HG02885 (cell line): ENCODE results near the gene ATP6V0A4.
"Not testable (repeated sequence)": the region's sequence is repeated elsewhere in the genome, so short reads cannot be mapped to it uniquely, and the experiment has no call there.

Experiments
- ATAC-seq: cut with Tn5 transposase; IDR thresholded peaks from one replicate; pipeline ENCODE4 v1.9.1; 2021; ENCODE audit warnings: mild to moderate bottlenecking; ENCODE audit not compliant: unreplicated experiment, poor library complexity

ATP6V0A4 gene

DNA sequence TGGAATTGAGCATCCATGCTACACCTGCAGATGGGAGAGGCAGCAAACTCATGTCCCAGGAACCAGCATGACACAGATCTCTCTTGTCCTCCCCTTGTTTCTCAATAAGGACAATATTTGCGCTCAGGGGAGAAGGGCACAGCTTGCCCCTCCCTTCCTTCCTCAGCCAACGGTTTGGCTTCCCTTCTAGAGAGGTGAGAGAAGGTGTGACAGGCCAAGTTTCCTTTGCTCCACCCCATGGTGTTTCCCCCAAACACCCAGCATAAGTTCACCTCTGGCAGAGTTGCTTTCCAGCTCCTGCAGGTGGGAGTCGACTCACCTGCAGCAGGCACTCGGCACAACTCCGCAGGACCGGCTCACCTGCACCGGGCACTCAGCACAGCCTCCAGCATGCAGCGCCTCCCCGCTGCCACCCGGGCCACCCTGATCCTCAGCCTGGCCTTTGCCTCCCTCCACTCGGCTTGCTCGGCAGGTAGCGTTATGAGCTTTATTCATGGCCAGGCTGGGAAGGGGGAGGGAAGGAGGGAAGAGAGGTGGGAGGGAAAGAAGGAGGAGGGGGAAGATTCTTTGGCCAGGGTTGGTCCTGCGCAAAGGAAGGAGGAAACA is at the start of gene ATP6V0A4, which contains the start of gene TMEM213:
Gene ATP6V0A4, minus strand, starts transcription at position 482 of the 606 bp plus-strand sequence. CDS start 26,949 bp downstream, outside the sequence.
Gene TMEM213, plus strand, starts transcription at position 280 of the 606 bp plus-strand sequence. Its CDS starts 111 bp downstream, at position 391.
- ATAC-seq: no peak

DNA sequence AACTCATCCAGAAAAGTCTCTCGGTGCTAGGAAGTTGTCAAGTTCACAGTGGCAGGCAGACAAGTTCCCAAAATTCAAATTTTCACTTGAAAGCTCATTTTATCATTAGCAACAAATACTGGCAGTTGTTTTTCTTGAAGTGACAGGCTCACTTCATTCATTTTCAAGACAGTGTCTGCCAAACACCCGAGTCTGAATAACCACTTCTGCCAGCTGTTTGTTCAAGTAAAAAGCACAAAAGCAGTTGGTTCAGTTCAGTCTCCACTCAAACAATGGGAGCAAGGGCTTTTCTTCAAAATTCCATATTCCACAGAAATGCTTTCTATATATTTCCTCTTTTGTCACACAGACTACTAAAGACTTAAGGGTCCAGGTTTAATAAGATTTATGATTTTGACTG is 47.7 kb upstream of the ATP6V0A4 start:
- no peak for ATAC-seq

DNA sequence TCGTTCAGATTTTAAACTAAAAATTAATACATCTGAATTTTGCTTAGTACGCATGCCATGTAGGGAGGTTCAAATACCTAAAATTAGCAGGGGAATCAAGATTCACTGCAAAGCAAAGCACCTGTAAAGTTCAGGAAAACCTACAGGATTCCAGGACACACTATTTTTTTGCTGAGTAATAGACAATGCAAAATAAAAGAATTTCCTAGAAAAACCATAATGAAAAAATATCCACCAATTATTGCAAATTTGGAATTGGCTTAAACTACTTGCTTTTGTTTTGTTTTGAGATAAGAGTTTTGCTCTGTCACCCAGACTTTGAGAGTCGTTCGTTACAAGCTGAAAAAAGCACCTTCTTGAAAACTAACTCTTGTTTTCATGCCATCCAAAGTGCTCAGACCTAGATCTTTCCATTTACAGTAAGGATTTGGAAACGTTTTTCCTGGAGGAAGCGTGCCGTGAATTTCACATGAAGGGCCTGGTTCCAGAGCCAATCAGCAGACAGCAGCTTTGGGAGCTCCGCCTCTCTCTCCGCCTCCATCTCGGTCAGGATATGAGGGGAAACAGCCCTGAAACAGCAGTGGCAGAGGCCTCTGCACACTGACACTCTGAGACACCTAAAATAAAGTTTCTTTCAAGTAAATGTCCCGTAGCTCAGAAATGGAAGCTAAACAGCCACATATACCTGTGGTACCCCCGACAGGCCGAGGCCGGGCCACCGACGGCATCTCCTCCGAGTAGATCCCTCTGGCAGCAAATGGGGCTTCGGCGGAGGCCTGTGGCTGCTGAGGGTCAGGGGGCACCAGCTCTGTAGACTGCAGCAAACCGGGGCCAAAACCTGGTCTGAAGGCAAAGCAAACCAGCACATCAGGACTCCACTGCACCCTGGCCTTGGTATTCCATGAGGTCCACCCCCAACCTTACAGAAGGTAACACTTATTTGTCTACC is 45.9 kb upstream of the ATP6V0A4 start:
- no peak for ATAC-seq

DNA sequence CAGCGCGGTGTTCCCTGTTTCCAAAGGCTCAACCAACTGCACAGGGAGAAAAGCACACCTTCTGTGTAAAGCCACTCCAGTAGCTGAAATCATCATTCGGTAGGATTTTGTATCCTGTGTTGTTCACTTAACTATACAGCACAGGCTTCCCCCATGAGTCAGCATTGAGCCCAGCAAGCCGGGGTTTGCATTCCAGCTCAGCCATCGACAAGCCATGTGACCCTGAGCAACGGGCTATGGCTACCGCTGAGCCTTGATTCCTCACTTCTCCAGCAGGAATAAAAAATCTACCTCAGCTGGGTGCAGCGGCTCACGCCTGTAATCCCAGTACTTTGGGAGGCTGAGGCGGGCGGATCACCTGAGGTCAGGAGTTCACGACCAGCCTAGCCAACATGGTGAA is 44.1 kb upstream of the ATP6V0A4 start:
- ATAC-seq: no peak

DNA sequence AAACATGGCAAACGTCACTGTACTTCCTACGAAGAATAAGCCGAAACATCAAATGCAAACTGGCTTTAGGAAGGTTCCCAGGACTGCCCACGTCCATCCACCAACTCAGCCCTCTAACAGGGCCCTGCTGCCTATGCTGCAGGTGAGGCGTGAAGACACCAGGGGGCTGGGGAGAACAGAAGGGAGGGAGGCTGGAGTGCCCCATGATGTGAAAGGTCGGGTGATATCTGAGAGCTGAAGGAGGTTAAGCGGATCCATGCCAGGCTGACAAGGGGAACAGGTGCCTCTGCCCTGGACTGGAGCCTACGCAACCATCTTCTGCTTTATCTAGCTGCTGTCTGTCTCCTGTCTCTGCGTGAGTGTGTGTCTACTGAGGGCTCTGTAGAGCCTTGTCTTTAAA is 40.2 kb upstream of the ATP6V0A4 start:
- ATAC-seq: no peak

DNA sequence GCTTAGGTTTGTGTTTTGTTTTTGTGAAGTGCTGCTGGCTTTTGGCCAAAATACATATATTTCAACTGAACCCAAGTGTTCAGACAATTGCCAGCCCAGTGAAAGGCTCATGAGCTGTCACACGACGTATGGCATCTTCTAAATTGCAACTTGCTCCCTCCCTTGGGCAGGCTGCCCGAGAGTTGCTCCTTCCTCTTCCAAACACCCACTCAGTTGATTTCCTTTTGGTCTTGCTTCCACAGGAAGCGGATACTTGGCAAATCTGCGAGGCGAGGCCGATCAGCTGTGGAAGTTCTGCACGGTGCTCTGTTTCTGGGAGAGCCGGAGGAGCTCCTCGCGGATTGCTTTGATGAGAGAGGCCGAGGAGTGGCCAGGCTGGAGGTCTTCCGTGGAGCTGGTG is 39.6 kb upstream of the ATP6V0A4 start:
- ATAC-seq: no peak

DNA sequence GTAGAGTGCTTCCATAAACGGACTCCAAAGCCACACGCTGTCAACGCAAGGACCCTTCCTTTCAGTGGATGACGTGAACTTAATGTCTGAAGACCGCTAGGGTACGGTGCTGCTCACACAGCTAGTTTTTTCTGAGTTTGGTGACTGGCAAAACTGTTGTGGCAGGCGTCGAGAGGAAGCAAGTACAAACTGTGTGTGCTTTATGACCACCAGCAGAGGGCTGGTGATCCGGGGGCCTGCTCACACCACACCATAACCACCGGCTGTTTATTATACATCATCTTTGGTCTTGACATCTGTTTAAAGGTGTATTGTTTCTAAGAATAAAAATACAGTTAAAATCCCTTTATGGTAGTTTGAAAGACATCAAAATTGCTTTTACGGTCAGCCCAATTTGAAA is 37.1 kb upstream of the ATP6V0A4 start:
- peak; percentile 46 for ATAC-seq

DNA sequence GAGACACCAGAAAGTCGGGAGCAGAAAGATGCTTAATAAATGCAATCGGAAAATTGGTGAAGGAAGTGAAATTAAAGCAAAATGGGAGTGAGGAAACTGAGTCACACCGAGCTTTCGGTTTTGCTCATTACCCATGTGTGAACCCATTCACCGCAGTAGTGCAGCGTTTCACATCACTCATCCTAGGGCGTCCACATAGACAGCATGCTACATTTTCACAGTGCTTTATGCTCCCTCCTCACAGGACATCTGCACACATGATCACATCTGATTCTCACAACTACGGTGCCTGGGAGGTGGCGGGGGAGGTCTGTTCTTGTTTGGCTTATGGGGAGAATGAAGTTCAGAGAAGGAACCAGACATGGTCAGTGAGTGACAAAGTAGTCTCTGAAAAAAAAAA is 36.6 kb upstream of the ATP6V0A4 start:
- peak; percentile 86 for ATAC-seq

DNA sequence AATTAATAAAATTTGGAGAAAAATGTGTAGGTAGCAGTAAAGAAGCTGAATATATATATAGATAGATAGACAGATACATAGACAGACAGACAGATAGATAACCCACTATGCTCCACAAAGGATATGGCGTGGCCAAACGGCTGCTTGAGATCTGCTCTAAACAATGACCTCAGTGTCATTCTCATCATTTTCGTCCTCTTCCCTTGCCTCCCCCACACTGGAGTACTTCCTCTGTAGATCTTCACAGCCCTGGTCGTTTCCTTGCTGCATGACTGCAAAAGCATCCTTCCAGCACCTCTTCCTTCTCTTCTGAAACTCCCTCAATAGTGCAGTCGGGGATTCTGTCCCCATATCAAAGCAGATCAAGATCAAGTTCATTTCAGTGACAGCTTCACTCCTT is 35.6 kb upstream of the ATP6V0A4 start:
- ATAC-seq: no peak

DNA sequence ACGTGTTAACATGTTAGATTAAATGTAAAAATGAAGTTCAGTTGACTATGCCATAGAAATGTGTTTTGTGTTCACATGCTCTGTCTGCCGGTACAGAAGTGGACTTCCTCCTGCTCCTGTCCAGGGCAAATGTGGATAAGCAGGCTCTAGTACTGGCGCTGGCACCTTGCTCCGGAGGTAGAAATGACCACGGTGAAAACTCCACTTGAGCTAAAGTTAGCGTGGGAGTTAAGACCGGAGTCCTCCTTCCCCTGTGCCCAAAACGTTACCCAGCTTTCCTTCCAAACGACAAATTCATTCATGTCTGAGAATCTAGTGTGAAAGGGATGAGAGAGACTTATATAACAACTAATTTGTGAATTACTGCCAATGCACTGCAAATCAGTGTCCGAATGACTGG is 35.0 kb upstream of the ATP6V0A4 start:
- ATAC-seq: no peak

DNA sequence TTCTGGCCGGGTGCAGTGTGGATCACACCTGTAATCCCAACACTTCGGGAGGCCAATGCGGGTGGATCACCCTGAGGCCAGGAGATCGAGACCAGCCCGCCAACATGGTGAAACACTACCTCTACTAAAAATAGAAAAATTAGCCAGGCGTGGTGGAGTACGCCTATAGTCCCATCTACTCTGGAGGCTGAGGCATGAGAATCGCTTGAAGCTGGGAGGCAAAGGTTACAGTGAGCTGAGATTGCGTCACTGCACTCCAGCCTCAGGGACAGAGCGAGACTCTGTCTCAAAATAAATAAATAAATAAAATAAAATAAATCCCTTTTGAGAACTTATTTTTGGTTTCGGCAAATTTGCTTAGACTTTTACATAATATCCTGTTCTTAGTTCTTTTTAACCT is 31.3 kb upstream of the ATP6V0A4 start:
- no peak for ATAC-seq

DNA sequence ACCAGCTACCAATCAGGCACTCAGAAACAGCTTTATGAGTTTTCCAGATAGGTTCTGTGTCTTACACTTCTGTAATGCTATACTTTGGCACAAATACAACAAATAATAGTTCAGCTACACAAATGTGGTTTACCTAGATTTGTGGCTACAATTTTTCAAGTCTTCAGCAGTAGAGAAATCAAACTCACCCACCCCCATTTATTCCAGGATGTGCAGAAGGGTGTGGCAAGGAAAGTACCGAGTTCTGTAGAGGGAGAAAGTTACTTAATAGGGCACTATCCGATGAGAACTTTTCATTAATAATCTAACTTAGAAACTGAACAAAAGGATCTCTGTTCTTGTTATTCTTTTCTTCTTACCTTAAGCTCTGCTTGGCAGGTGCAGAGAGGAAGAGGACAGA is 30.3 kb upstream of the ATP6V0A4 start:
- no peak for ATAC-seq

DNA sequence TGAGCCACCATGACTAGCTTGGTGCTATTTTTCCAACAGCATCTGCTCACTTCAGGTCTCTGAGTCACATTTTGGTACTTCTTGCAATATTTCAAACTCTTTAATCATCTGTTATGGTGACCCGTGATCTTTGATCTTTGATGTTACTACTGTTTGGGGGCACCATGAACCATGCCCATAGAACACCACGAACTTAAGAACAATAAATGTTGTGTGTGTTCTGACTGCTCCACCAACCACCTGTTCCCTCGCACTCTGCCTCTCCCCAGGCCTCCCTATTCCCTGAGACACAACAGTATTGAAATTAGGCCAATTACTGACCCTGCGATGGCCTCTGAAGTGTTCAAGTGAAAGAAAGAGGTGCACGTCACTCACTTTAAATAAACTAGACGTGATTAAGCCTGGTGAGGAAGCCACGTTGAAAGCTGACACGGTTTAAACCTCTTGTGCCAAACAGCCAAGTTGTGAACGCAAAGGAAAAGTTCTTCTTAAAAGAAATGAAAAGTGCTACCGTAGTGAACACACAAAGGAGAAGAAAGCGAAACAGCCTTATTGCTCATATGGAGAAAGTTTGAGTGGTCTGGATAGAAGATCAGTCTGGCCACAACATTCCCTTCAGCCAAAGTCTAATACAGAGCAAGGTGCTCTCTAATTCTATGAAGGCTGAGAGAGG is 27.2 kb upstream of the ATP6V0A4 start:
- no peak for ATAC-seq

DNA sequence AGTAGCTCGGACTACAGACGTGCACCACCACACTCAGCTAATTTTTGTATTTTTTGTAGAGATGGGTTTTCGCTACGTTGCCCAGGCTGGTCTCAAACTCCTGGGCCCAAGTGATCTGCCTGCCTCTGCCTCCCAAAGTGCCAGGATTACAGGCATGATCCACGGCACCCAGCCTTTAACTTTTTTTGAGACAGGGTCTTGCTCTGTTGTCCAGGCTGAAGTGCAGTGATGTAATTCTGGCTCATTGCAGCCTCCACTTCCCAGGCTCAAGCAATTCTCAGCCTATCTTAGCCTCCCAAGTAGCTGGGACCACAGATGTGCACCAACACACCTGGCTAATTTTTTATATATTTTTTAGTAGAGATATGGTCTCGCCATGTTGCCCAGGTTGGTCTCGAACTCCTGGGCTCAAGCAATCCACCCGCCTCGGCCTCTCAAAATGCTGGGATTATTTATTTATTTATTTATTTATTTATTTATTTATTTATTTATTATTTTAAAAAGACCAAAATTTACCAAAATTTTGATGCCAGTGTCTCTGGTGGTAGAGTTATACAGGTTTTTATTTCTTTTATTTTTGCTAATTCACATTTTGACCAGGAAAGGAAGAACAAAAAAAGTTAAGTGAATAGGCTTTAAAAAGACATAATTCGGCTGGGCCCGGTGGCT is 25.0 kb upstream of the ATP6V0A4 start:
- no peak for ATAC-seq

DNA sequence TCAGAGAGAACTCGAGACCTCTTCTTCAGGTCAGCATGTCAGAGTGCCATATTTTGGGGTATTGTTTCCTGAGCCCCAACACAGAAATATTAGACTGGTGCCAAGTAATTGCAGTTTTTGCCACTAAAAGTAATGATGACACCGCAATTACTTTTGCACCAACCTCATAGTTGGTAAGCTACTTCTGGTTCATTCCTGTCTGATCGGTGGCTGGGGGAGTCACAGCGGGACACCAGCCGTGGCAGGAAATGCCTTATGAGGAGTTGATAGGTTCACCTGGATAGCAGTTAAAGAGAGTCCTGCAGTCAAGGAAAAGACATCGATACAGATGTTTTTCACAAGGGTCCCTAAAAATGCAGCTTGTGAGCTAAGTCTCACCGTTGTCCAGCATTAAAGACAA is 23.9 kb upstream of the ATP6V0A4 start:
- no peak for ATAC-seq

DNA sequence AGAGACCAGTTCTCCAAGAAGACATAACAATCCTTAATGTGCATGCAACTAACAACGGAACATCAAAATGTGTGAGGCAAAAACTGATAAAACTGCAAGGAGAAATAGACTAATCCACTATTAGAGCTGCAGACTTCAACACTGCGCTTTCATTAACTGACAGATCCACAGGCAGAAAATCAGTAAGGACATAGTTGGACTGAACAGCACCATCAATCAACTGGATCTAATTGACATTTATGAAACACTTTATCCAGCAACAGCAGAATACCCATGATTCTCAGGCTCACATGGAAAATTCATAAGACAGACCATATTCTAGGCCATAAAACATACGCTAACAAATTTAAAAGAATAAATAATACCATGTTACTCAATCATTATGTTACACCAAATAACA is 21.6 kb upstream of the ATP6V0A4 start:
- ATAC-seq: no peak

DNA sequence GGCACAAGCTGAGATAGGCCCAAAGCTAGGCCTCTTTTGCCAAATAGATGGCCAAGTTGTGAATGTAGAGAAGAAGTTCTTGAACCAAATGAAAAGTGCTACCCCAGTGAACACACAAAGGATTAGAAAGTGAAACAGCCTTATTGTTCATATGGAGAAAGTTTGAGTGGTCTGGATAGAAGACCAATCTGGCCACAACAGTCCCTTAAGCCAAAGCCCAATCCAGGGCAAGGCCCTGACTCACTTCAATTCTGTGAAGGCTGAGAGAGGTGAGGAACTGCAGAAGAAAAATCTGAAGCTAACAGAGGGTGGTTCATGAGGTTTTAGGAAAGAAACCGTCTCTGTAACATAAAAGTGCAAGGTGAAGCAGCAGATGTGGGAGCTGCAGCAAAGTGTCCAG is 18.7 kb upstream of the ATP6V0A4 start:
- ATAC-seq: no peak

DNA sequence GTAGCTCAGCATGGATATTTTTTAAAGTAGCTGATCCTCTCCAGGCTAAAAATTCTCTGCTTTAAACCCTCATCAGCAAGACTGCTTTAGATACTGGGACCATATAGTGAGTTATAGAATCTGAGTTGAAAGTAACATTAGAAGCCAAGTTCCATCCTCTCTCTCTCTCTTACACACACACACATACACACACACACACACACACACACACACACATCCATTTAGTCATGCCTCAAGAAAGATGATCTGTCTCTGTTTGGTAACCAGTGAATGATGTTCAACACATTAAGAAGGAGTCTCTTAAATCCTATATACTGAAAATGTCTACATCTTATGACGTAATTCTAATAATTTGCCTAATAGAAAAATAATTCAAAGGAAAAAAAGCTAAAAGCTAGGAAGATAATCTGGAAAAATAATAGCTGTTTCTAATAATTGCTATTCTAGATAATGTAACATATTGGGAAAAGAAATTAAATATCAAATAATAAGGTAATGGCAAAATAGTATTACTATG is 16.9 kb upstream of the ATP6V0A4 start:
- no peak for ATAC-seq

DNA sequence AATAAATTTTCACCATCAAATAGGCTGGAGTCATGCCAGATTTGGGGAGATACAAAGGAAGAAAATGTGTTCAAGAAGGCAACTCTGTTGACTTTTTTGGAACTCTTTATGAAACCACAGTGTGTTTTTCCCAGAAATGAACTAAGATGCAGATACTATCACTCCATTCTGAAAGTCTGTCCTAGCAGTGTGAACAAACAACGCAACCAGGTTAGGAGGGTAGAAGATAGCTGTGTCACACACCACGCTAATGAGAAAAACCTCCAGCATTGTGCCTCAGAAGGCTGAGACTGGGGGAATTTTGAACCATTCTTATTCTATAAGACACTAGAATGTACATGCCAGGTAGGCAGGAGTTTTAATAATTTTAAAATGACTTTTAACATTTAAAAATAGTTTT is 15.9 kb upstream of the ATP6V0A4 start:
- no peak for ATAC-seq

DNA sequence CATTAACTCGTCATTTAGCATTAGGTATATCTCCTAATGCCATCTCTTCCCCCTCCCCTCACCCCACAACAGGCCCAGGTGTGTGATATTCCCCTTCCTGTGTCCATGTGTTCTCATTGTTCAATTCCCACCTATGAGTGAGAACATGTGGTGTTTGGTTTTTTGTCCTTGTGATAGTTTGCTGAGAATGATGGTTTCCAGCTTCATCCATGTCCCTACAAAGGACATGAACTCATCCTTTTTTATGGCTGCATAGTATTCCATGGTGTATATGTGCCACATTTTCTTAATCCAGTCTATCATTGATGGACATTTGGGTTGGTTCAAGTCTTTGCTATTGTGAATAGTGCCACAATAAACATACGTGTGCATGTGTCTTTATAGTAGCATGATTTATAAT is 13.3 kb upstream of the ATP6V0A4 start:
- ATAC-seq: not testable (repeated sequence)
